GM12891 (cell line): ENCODE data around the gene RYR3.

Experiments
- PAX5 ChIP-seq: IDR thresholded peaks from 2 replicates; pipeline ENCODE4 v1.6.1; 2011; ENCODE audit warnings: low read length, moderate library complexity, mild to moderate bottlenecking; ENCODE audit not compliant: insufficient read depth, severe bottlenecking
- POLR2A ChIP-seq: IDR thresholded peaks from 2 replicates; pipeline ENCODE4 v1.6.1; 2011; ENCODE audit warnings: low read depth, low read length, control low read depth
- POLR2AphosphoS5 ChIP-seq: IDR thresholded peaks from 2 replicates; pipeline ENCODE4 v1.6.1; 2011; ENCODE audit warnings: low read depth, low read length, control low read depth
- POU2F2 ChIP-seq: IDR thresholded peaks from 2 replicates; pipeline ENCODE4 v1.6.1; 2011; ENCODE audit warnings: low read depth, mild to moderate bottlenecking, control low read depth, low read length, moderate library complexity

DNA sequence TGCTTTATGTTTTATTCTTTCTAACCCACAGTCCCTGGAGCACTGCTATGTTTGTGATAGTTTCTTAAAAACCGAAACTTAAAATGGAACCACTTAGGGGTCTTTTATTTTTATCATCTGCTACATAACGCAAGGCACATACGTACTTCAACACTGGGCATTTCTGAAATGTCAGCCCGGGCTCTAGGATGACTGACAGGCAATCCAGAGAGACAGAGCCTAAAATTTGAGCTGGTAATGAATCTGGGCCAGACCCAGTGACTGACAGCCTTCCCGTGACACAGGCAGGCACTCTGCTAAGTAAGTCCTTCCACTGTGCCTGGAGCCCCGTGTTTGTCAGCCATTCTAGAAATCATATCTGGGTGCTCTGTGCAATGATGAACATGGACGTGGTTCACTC is 84.6 kb downstream of the RYR3 start:
- no peak for TF ChIP-seq POLR2A
- TF ChIP-seq POLR2AphosphoS5: no peak
- TF ChIP-seq PAX5: no peak
- no peak for TF ChIP-seq POU2F2
